ENCODE data around the gene GATM. TPM values are rescaled to one million over a fixed set of nuclear protein-coding genes. Genes with fewer than 3 reads are reported as not detected.
"Not testable (repeated sequence)": the region's sequence is repeated elsewhere in the genome, so short reads cannot be mapped to it uniquely, and the experiment has no call there.

Gene GATM
- total RNA-seq, 4 donors from 2014 or later, result 20.6 to 62.3 (median 51.0) TPM

DNA sequence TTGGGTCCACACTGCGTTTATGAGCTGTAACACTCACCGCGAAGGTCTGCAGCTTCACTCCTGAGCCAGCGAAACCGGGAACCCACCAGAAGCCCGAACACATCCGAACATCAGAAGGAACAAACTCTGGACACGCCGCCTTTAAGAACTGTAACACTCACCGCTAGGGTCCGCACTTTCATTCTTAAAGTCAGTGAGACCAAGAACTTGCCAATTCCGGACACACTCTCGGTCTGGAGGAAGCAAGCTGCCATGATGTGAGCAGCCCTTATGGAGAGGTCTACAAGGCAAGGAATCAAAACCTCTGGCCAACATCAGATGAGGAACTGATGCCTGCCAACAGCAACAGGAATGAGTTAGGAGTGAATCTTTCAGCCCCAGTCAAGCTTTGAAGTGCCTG lies 63.4 kb downstream of the GATM start:
- intact Hi-C loops (cut with DNase I), result no loop called here
- Histone ChIP-seq H3K4me3 (replicated peaks in 1 of 3) (no peak overlapping the region), H3K27ac (no peak overlapping the region), H3K9me3 (no peaks in the 10 kb centered on the region), H3K36me3 (no peaks in the 10 kb centered on the region), H3K4me1 (peaks cover 0 to 10% of the 10 kb centered on the region in 2 donors), H3K27me3 (no peaks in the 10 kb centered on the region)
- peak; percentile 37 to 50 for DNase-seq
- 71 to 82% methylated on average over 13 of the region's 13 CpGs for WGBS, 2 donors
- TF ChIP-seq, protein P1, sequence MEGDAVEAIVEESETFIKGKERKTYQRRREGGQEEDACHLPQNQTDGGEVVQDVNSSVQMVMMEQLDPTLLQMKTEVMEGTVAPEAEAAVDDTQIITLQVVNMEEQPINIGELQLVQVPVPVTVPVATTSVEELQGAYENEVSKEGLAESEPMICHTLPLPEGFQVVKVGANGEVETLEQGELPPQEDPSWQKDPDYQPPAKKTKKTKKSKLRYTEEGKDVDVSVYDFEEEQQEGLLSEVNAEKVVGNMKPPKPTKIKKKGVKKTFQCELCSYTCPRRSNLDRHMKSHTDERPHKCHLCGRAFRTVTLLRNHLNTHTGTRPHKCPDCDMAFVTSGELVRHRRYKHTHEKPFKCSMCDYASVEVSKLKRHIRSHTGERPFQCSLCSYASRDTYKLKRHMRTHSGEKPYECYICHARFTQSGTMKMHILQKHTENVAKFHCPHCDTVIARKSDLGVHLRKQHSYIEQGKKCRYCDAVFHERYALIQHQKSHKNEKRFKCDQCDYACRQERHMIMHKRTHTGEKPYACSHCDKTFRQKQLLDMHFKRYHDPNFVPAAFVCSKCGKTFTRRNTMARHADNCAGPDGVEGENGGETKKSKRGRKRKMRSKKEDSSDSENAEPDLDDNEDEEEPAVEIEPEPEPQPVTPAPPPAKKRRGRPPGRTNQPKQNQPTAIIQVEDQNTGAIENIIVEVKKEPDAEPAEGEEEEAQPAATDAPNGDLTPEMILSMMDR (IDR thresholded peaks at IDR 0.05), result peak in 2 of 6 experiments; percentile 24 to 40
- no peak for TF ChIP-seq POLR2A (IDR thresholded peaks at IDR 0.05)

DNA sequence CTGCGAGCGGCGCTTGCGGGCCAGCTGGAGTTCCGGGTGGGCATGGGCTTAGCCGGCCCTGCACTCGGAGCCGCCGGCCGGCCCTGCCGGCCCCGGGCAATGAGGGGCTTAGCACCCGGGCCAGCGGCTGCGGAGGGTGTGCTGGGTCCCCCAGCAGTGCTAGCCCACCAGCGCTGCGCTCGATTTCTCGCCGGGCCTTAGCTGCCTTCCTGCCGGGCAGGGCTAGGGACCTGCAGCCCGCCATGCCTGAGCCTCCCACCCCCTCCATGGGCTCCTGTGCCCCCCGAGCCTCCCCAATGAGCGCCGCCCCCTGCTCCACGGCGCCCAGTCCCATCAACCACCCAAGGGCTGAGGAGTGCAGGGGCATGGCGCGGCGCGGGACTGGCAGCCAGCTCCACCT lies 64.2 kb downstream of the GATM start:
- DNase-seq; intact Hi-C loops (cut with DNase I): not testable (repeated sequence)
- 70 to 86% methylated on average over 4 to 13 of the region's 31 CpGs for WGBS, 2 donors

More for the DNA sequence above, 64.2 kb downstream of the GATM start:
- H3K27me3 ChIP-seq; H3K27ac ChIP-seq; H3K9me3 ChIP-seq; H3K36me3 ChIP-seq; H3K4me3 ChIP-seq (replicated peaks in 1 of 3): not testable (repeated sequence)
- H3K4me1 ChIP-seq, result peaks cover 0 to 10% of the 10 kb centered on the region in 2 donors

Small RNAs within 50 kb of the gene (small RNA-seq; reads per million reads assigned to genes)
- not detected for gene RNU6-953P

Other genes with a start within 250 kb of the GATM start
- 100 to 1,000 TPM in 3 of 4 donors, 10 to 100 TPM in 1; 97.0 to 187 (median 150) TPM for gene DUOXA1, start 248.7 kb downstream of the GATM start, total RNA-seq
- 100 to 1,000 TPM; 132 to 313 (median 234) TPM for gene DUOX1, start 248.6 kb downstream of the GATM start, total RNA-seq
- gene SHF, start 190.6 kb downstream of the GATM start, total RNA-seq, result 10 to 100 TPM in 1 of 4 donors, 1 to 10 TPM in 3; 8.0 to 15.9 (median 8.7) TPM
- gene SLC28A2, start 126.3 kb downstream of the GATM start, total RNA-seq, result not detected
- 10 to 100 TPM; 12.5 to 15.9 (median 13.6) TPM for gene SLC30A4, start 144.2 kb upstream of the GATM start, total RNA-seq
- gene BLOC1S6, start 208.8 kb upstream of the GATM start, total RNA-seq, result 10 to 100 TPM; 59.7 to 88.7 (median 82.6) TPM

Measured in thyroid gland (tissue), 4 donors.